PC-9 (cell line): Measurements from ENCODE around the gene CD8B. TPM values are rescaled to one million over a fixed set of nuclear protein-coding genes. Genes with fewer than 3 reads are reported as not detected.

Experiments
- BruUV-seq: library from RNA; stranded (reverse); fragments of 400-500 nt; replicated peaks from 2 replicates; lab custom pipeline; 2021; lab: Mats Ljungman, UMichigan
- CTCF ChIA-PET: fragments of 300-600 bp; sonication (Branson Sonifier 250); formaldehyde crosslinking; loops from one replicate; lab custom pipeline; 2022; ENCODE audit warnings: antibody characterized with exemption; lab: Charles Lee
- POLR2A ChIA-PET: fragments of 300-600 bp; sonication (Branson Sonifier 250); formaldehyde crosslinking; loops from one replicate; lab custom pipeline; 2022; ENCODE audit warnings: antibody characterized with exemption; ENCODE audit not compliant: unreplicated experiment; lab: Charles Lee
- DNase-seq, 2 experiments: peaks; one replicate each; pipeline versions ENCODE4 v3.0.0 to v3.0.0-alpha.2; 2015 to 2022; ENCODE audit warnings: mixed read lengths in 1 of 2
- H2AFZ ChIP-seq: fragments of 200-600 bp; sonication (generic); 2 replicates; pipeline ENCODE4 v1.8.1; 2017; ENCODE audit warnings: antibody characterized with exemption
- H3F3A ChIP-seq: fragments of 200-600 bp; sonication (generic); 2 replicates; pipeline ENCODE4 v1.8.1; 2017; ENCODE audit warnings: antibody characterized with exemption, mild to moderate bottlenecking, low read depth; ENCODE audit not compliant: insufficient read depth
- H3K27ac ChIP-seq: fragments of 200-600 bp; sonication (generic); 2 replicates; pipeline ENCODE4 v1.6.1; 2016; ENCODE audit warnings: mixed run types
- H3K27me3 ChIP-seq: fragments of 200-600 bp; sonication (generic); 2 replicates; pipeline ENCODE4 v1.6.1; 2016; ENCODE audit warnings: low read depth, mixed run types; ENCODE audit not compliant: insufficient read depth
- H3K36me3 ChIP-seq: fragments of 200-600 bp; sonication (generic); 2 replicates; pipeline ENCODE4 v1.6.1; 2016; ENCODE audit warnings: low read depth, mixed run types
- H3K4me1 ChIP-seq: fragments of 200-600 bp; sonication (generic); replicated peaks from 2 replicates; pipeline ENCODE4 v1.6.1; 2016; ENCODE audit warnings: mixed run types; ENCODE audit not compliant: insufficient read depth
- H3K4me2 ChIP-seq: fragments of 200-600 bp; sonication (generic); 2 replicates; pipeline ENCODE4 v1.6.1; 2017; ENCODE audit warnings: mixed run types
- H3K4me3 ChIP-seq: fragments of 200-600 bp; sonication (generic); 2 replicates; pipeline ENCODE4 v1.6.1; 2016; ENCODE audit warnings: mixed run types
- H3K79me2 ChIP-seq: fragments of 200-600 bp; sonication (generic); 2 replicates; pipeline ENCODE4 v1.6.1; 2017; ENCODE audit warnings: low read depth, mixed run types
- H3K9me2 ChIP-seq: fragments of 200-600 bp; sonication (generic); 2 replicates; pipeline ENCODE4 v1.8.1; 2017; ENCODE audit warnings: mild to moderate bottlenecking; ENCODE audit not compliant: insufficient read depth
- H3K9me3 ChIP-seq: fragments of 200-600 bp; sonication (generic); 2 replicates; pipeline ENCODE4 v1.8.1; 2016; ENCODE audit warnings: low read depth; ENCODE audit not compliant: insufficient read depth
- H4K20me1 ChIP-seq: fragments of 200-600 bp; sonication (generic); 2 replicates; pipeline ENCODE4 v1.8.1; 2017; ENCODE audit not compliant: insufficient read depth
- EZH2 ChIP-seq: fragments of 200-600 bp; sonication (generic); IDR thresholded peaks from 2 replicates; pipeline ENCODE4 v1.8.0; 2017; ENCODE audit warnings: antibody characterized with exemption, low read depth
- intact Hi-C: fragments of 100-400 bp; cut with micrococcal nuclease; formaldehyde crosslinking; loops from one replicate; pipeline ENCODE4 v1.10.0; 2022; ENCODE audit not compliant: unreplicated experiment
- total RNA-seq: library from RNA; stranded (reverse); gene quantifications from 2 replicates; pipeline ENCODE4 v1.2.3, GENCODE V29; 2021
- TF ChIP-seq, protein P1 (sequence below): fragments of 200-600 bp; sonication (generic); conservative IDR thresholded peaks from 2 replicates; pipeline ENCODE4 v1.6.1; 2017; ENCODE audit warnings: mixed run types, antibody characterized with exemption, mild to moderate bottlenecking, moderate library complexity

The CD8B gene
- total RNA-seq, 1 experiment from 2014 or later: not detected

DNA sequence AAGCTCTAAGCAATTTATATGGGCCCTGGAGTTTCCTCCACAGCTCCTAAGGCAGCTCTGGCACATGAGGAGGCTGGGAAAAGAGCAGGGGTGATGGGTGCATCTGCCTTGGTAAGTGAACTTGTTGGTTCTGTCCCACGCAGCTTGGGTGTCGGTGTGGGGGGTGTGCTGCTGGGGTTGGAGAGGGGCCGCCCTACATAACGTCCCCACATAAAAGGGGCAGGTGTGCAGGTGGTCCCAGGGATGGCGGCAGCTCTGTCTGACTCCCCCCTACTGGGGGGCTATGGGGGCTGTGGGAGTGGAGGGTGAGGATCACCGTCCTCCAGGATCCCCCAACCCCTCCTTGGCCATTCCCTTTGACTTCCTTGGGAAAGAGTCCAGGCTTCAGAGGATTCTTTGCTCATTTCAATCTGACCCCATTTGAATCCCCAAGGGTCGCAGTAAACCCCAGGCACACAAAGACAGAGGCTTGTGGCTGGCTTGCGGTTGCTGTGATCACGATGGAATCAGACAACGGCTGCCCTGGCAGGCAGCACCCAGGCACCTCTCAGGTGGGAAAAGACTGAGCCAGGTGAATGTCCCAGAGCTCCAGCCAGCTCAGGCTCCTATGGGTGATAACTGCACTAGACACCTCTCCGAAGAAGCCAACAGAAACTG lies 36.5 kb downstream of the CD8B start:
- no peak overlapping the region for H3K4me2 ChIP-seq
- H3K79me2 ChIP-seq: no peaks in the 10 kb centered on the region
- H4K20me1 ChIP-seq: no peaks in the 10 kb centered on the region
- DNase-seq: no peak
- ChIA-PET CTCF (no interaction called here), POLR2A (no interaction called here)
- TF ChIP-seq, protein P1, sequence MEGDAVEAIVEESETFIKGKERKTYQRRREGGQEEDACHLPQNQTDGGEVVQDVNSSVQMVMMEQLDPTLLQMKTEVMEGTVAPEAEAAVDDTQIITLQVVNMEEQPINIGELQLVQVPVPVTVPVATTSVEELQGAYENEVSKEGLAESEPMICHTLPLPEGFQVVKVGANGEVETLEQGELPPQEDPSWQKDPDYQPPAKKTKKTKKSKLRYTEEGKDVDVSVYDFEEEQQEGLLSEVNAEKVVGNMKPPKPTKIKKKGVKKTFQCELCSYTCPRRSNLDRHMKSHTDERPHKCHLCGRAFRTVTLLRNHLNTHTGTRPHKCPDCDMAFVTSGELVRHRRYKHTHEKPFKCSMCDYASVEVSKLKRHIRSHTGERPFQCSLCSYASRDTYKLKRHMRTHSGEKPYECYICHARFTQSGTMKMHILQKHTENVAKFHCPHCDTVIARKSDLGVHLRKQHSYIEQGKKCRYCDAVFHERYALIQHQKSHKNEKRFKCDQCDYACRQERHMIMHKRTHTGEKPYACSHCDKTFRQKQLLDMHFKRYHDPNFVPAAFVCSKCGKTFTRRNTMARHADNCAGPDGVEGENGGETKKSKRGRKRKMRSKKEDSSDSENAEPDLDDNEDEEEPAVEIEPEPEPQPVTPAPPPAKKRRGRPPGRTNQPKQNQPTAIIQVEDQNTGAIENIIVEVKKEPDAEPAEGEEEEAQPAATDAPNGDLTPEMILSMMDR: no peak
- no peak for TF ChIP-seq EZH2
- H3K9me3 ChIP-seq: no peaks in the 10 kb centered on the region; the same call in 1 of the 2 replicates
- no peaks in the 10 kb centered on the region for H3F3A ChIP-seq
- no peak overlapping the region for H3K4me3 ChIP-seq
- H3K27me3 ChIP-seq: peaks cover 4% of the 10 kb centered on the region
- intact Hi-C loops: no loop called here
- no peaks in the 10 kb centered on the region for H3K4me1 ChIP-seq
- H2AFZ ChIP-seq: no peak overlapping the region
- H3K9me2 ChIP-seq: no peaks in the 10 kb centered on the region
- no TSS peak for BruUV-seq
- H3K27ac ChIP-seq: no peak overlapping the region
- H3K36me3 ChIP-seq: no peaks in the 10 kb centered on the region

DNA sequence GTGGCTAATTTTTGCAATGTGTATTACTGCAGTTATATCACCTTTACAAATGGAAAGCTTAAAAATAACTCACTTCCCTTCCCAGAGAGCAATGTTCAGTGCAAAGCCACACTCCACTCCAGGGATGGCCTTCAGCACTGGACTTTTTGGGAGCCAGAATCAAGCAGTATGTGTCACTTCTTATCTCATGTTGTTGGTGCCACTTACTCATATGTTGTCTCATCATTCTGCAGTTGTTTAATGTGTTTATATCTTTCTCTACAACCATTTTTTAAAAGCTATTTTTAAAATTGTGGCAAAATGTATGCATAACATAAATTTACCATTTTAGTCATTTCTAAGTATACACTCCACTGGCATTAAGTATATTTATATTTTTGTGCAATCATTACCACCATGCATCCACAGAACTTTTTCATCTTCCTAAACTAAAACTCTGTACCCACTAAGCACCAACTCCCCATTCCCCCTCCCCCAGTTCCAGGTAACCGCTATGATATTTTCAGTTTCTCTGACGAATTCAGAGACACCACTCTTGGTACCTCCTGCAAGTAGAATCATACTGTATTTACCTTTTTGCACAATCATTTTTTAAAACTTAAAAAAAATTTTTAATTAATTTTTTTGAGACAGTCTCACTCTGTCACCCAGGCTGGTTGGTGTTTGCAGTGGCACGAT lies 38.9 kb downstream of the CD8B start:
- Histone ChIP-seq H2AFZ (no peak overlapping the region), H3K27me3 (peaks cover 4% of the 10 kb centered on the region), H3K9me2 (no peaks in the 10 kb centered on the region), H3K4me3 (no peak overlapping the region), H3K4me2 (no peak overlapping the region), H3F3A (no peaks in the 10 kb centered on the region), H3K79me2 (no peaks in the 10 kb centered on the region), H4K20me1 (no peaks in the 10 kb centered on the region), H3K36me3 (no peaks in the 10 kb centered on the region), H3K4me1 (no peaks in the 10 kb centered on the region), H3K9me3 (no peaks in the 10 kb centered on the region; the same call in 1 of the 2 replicates), H3K27ac (no peak overlapping the region)
- POLR2A ChIA-PET: no interaction called here
- CTCF ChIA-PET: no interaction called here
- DNase-seq: no peak
- BruUV-seq: no TSS peak
- intact Hi-C loops: no loop called here
- TF ChIP-seq, protein P1: no peak
- TF ChIP-seq EZH2: no peak

- H2AFZ ChIP-seq: no peak overlapping the region
- no peaks in the 10 kb centered on the region for H3K9me2 ChIP-seq
- TF ChIP-seq, protein P1: no peak
- no peak for TF ChIP-seq EZH2
- no peaks in the 10 kb centered on the region; the same call in 1 of the 2 replicates for H3F3A ChIP-seq
- H4K20me1 ChIP-seq: no peaks in the 10 kb centered on the region
- POLR2A ChIA-PET: no interaction called here
- no peaks in the 10 kb centered on the region; the same call in 1 of the 2 replicates for H3K9me3 ChIP-seq
- H3K4me3 ChIP-seq: no peak overlapping the region
- H3K27ac ChIP-seq: no peak overlapping the region
- H3K4me1 ChIP-seq: no peaks in the 10 kb centered on the region
- H3K27me3 ChIP-seq: peaks cover 4% of the 10 kb centered on the region
- CTCF ChIA-PET: no interaction called here
- BruUV-seq: no TSS peak
- DNase-seq: no peak
- intact Hi-C loops: no loop called here
- no peaks in the 10 kb centered on the region for H3K79me2 ChIP-seq
- no peak overlapping the region for H3K4me2 ChIP-seq
- no peaks in the 10 kb centered on the region for H3K36me3 ChIP-seq
Observed at GRCh38 chr2:86821842-86822241, 39.8 kb downstream of the CD8B start.
